Adrenal gland (tissue), 5 donors: ENCODE data around the gene XDH.

Experiments used
- POLR2A ChIP-seq, 2 donors: fragments of 450-650 bp; IDR thresholded peaks; one replicate each; pipeline ENCODE4 v1.6.1; 2017; ENCODE audit warnings: antibody characterized with exemption in 2 of 2, mild to moderate bottlenecking in 2 of 2, moderate library complexity in 1 of 2
- TF ChIP-seq, protein P1 (sequence below), 6 experiments: fragments of 450-650 bp in 4 of 6; fragments of 200-600 bp in 2 of 6; sonication (generic) in 1 of 6; IDR thresholded peaks; 1 replicate in 5 of 6; 2 replicates in 1 of 6; pipeline versions ENCODE4 v1.5.1 to v1.8.0; 2016 to 2021; ENCODE audit warnings: antibody characterized with exemption in 6 of 6, mild to moderate bottlenecking in 2 of 6, moderate library complexity in 1 of 6
- donor health status: DM: no; HTN: no; CAD: no.

DNA sequence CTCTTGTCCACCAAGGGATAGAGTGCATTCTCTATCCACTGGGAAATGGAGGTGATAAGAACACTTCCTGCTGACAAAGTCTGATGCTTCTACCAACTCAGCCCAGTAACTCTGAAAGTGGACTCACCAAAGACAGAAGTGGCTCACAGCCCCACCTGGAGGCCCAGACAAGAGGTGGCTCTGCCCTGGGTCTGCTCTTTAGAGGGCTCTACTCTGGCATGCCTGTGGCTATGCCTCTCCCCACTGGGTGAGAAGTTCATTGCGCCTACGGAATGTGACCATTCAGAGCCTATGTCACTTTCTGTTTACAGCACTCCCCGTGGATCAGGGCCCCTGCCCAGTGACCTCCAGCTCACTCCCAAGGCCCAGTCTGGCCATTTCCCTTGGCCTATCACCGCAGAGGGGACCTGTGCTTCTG is 13.5 kb upstream of the XDH start:
- TF ChIP-seq, protein P1, sequence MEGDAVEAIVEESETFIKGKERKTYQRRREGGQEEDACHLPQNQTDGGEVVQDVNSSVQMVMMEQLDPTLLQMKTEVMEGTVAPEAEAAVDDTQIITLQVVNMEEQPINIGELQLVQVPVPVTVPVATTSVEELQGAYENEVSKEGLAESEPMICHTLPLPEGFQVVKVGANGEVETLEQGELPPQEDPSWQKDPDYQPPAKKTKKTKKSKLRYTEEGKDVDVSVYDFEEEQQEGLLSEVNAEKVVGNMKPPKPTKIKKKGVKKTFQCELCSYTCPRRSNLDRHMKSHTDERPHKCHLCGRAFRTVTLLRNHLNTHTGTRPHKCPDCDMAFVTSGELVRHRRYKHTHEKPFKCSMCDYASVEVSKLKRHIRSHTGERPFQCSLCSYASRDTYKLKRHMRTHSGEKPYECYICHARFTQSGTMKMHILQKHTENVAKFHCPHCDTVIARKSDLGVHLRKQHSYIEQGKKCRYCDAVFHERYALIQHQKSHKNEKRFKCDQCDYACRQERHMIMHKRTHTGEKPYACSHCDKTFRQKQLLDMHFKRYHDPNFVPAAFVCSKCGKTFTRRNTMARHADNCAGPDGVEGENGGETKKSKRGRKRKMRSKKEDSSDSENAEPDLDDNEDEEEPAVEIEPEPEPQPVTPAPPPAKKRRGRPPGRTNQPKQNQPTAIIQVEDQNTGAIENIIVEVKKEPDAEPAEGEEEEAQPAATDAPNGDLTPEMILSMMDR (IDR thresholded peaks at IDR 0.05): no peak
- no peak for TF ChIP-seq POLR2A (IDR thresholded peaks at IDR 0.05)
